HEK293 (cell line): ENCODE measurements around the gene CD2AP.
"Not testable (repeated sequence)": the region's sequence is repeated elsewhere in the genome, so short reads cannot be mapped to it uniquely, and the experiment has no call there.

Experiments
- CTCF ChIA-PET: fragments of 350-600 bp; formaldehyde crosslinking; extraction: SDS; loops from one replicate; lab custom pipeline; 2021; ENCODE audit warnings: antibody characterized with exemption; lab: Yijun Ruan, JAX
- POLR2A ChIA-PET: fragments of 300-600 bp; formaldehyde crosslinking; extraction: SDS; loops from one replicate; lab custom pipeline; 2020; ENCODE audit warnings: antibody characterized with exemption, inconsistent platforms; lab: Yijun Ruan, JAX
- H3K27ac ChIP-seq: fragments of 200-500 bp; sonication (Bioruptor generic); 2 replicates; pipeline ENCODE4 v1.5.1; 2014; ENCODE audit warnings: low read depth, low read length, control low read depth, inconsistent platforms; ENCODE audit errors: extremely low read depth
- H3K36me3 ChIP-seq, 2 experiments: fragments of 200-500 bp in 1 of 2; sonication (Bioruptor generic) in 1 of 2; 1 replicate in 1 of 2; 2 replicates in 1 of 2; pipeline ENCODE4 v1.5.1; 2014 to 2017; ENCODE audit warnings: inconsistent platforms in 2 of 2, low read length in 2 of 2; ENCODE audit not compliant: control insufficient read depth in 2 of 2, insufficient read depth in 1 of 2
- H3K4me1 ChIP-seq: fragments of 200-500 bp; sonication (Bioruptor generic); 2 replicates; pipeline ENCODE4 v1.5.1; 2014; ENCODE audit warnings: mild to moderate bottlenecking, low read length, inconsistent platforms; ENCODE audit not compliant: control insufficient read depth, insufficient read depth
- H3K4me3 ChIP-seq: 2 replicates; pipeline ENCODE4 v1.5.1; 2011; ENCODE audit warnings: low read depth, mild to moderate bottlenecking, control low read depth, low read length, moderate library complexity
- H3K9me3 ChIP-seq: fragments of 200-500 bp; sonication (Bioruptor generic); 2 replicates; pipeline ENCODE4 v1.5.1; 2014; ENCODE audit warnings: low read depth, low read length, inconsistent platforms; ENCODE audit not compliant: control insufficient read depth, insufficient read depth
- MYNN ChIP-seq: fragments of 450-650 bp; formaldehyde crosslinking; IDR thresholded peaks from 2 replicates; pipeline ENCODE4 v1.5.1; 2016; ENCODE audit warnings: missing biosample characterization, missing genetic modification characterization, borderline replicate concordance
- ZNF138 ChIP-seq: fragments of 450-650 bp; formaldehyde crosslinking; IDR thresholded peaks from 2 replicates; pipeline ENCODE4 v1.5.1; 2016; ENCODE audit warnings: missing biosample characterization, missing genetic modification characterization, borderline replicate concordance
- ZNF155 ChIP-seq: fragments of 450-650 bp; formaldehyde crosslinking; IDR thresholded peaks from 2 replicates; pipeline ENCODE4 v1.5.1; 2016; ENCODE audit warnings: missing biosample characterization, missing genetic modification characterization
- ZNF202 ChIP-seq: fragments of 450-650 bp; formaldehyde crosslinking; IDR thresholded peaks from 2 replicates; pipeline ENCODE4 v1.5.1; 2016; ENCODE audit warnings: missing biosample characterization, missing genetic modification characterization, borderline replicate concordance
- ZNF23 ChIP-seq: fragments of 450-650 bp; formaldehyde crosslinking; IDR thresholded peaks from 2 replicates; pipeline ENCODE4 v1.5.1; 2016; ENCODE audit warnings: missing biosample characterization, missing genetic modification characterization, borderline replicate concordance
- ZNF274 ChIP-seq, 2 experiments: fragments of 200-500 bp in 1 of 2; fragments of 450-650 bp in 1 of 2; sonication (Bioruptor generic) in 1 of 2; formaldehyde crosslinking in 1 of 2; IDR thresholded peaks; 2 replicates each; pipeline versions ENCODE4 v1.5.1 to v1.6.1; 2014 to 2016; ENCODE audit warnings: borderline replicate concordance in 1 of 2, inconsistent platforms in 1 of 2, low read length in 1 of 2, missing biosample characterization in 1 of 2, missing genetic modification characterization in 1 of 2
- ZNF280C ChIP-seq: fragments of 450-650 bp; formaldehyde crosslinking; IDR thresholded peaks from 2 replicates; pipeline ENCODE4 v1.5.1; 2016; ENCODE audit warnings: missing biosample characterization, missing genetic modification characterization
- ZNF416 ChIP-seq: fragments of 450-650 bp; formaldehyde crosslinking; IDR thresholded peaks from 2 replicates; pipeline ENCODE4 v1.5.1; 2016; ENCODE audit warnings: missing biosample characterization, missing genetic modification characterization
- ZNF473 ChIP-seq: fragments of 450-650 bp; formaldehyde crosslinking; IDR thresholded peaks from 2 replicates; pipeline ENCODE4 v1.5.1; 2017; ENCODE audit warnings: missing biosample characterization, missing genetic modification characterization
- ZNF561 ChIP-seq: fragments of 450-650 bp; IDR thresholded peaks from 2 replicates; pipeline ENCODE4 v1.5.1; 2018; ENCODE audit warnings: missing biosample characterization, missing genetic modification characterization, borderline replicate concordance
- ZNF639 ChIP-seq: fragments of 450-650 bp; formaldehyde crosslinking; IDR thresholded peaks from 2 replicates; pipeline ENCODE4 v1.5.1; 2016; ENCODE audit warnings: missing biosample characterization, missing genetic modification characterization

The CD2AP gene

GRCh38 chr6:47439348-47439668, 38.3 kb upstream of the CD2AP start:
- Histone ChIP-seq H3K9me3 (no peaks in the 10 kb centered on the region), H3K36me3 (no peaks in the 10 kb centered on the region), H3K4me3 (no peak overlapping the region), H3K4me1 (peaks cover 4% of the 10 kb centered on the region; the same call in 1 of the 2 replicates), H3K27ac (no peak overlapping the region)
- no peak for TF ChIP-seq ZNF202 (tag by site-specific recombination)
- TF ChIP-seq ZNF561 (tag by site-specific recombination): no peak
- TF ChIP-seq ZNF280C (tag by site-specific recombination): no peak
- no peak for TF ChIP-seq ZNF23 (tag by site-specific recombination)
- no peak for TF ChIP-seq ZNF274 (IDR thresholded peaks at IDR 0.05; ENCODE audit: low read length)
- TF ChIP-seq ZNF274 (tag by site-specific recombination; IDR thresholded peaks at IDR 0.05; ENCODE audit: borderline replicate concordance): no peak
- no peak for TF ChIP-seq ZNF138 (tag by site-specific recombination)
- TF ChIP-seq ZNF155 (tag by site-specific recombination): no peak
- CTCF ChIA-PET: interaction anchor here (0.7 kb wide), 1 partner anchor 28 kb away, joined by 4 read pairs; no protein-coding TSS in a partner anchor
- POLR2A ChIA-PET: no interaction called here

GRCh38 chr6:47440719-47441118, 36.9 kb upstream of the CD2AP start:
- CTCF ChIA-PET: interaction anchor here (0.7 kb wide), 1 partner anchor 41 kb away, joined by 3 read pairs; no protein-coding TSS in a partner anchor

GRCh38 chr6:47444964-47445363, 32.6 kb upstream of the CD2AP start:
- H3K36me3 ChIP-seq, H3K9me3 ChIP-seq, CTCF ChIA-PET, H3K27ac ChIP-seq, H3K4me1 ChIP-seq, H3K4me3 ChIP-seq, POLR2A ChIA-PET: not testable (repeated sequence)

More at GRCh38 chr6:47440719-47441118, 36.9 kb upstream of the CD2AP start:
- POLR2A ChIA-PET: no interaction called here
- TF ChIP-seq MYNN (no peak), ZNF639 (tag by site-specific recombination) (no peak), ZNF416 (tag by site-specific recombination) (no peak)
- Histone ChIP-seq H3K4me3 (no peak overlapping the region), H3K36me3 (no peaks in the 10 kb centered on the region), H3K9me3 (no peaks in the 10 kb centered on the region), H3K27ac (no peak overlapping the region), H3K4me1 (no peaks in the 10 kb centered on the region)

GRCh38 chr6:47446669-47447330, 30.8 kb upstream of the CD2AP start:
- H3K9me3 ChIP-seq: no peaks in the 10 kb centered on the region
- H3K36me3 ChIP-seq: no peaks in the 10 kb centered on the region
- TF ChIP-seq ZNF473 (tag by site-specific recombination): no peak
- TF ChIP-seq, all 188 proteins: peak for 0
- POLR2A ChIA-PET: interaction anchor here (0.5 kb wide), 1 partner anchor 11 kb away, joined by 3 read pairs; no protein-coding TSS in a partner anchor
- Histone ChIP-seq H3K27ac (no peak overlapping the region), H3K4me1 (no peaks in the 10 kb centered on the region), H3K4me3 (no peak overlapping the region)
- CTCF ChIA-PET: no interaction called here
